Muscle layer of duodenum (tissue), 2 donors: ENCODE results near the gene PI4KA.
A peak's percentile ranks its signal among the peaks of the same experiment; 100 is the strongest.
"Not testable (repeated sequence)": the region's sequence is repeated elsewhere in the genome, so short reads cannot be mapped to it uniquely, and the experiment has no call there.

Source experiments
- H3K27ac ChIP-seq: one replicate; pipeline ENCODE4 v1.7.0; 2013; ENCODE audit warnings: mild to moderate bottlenecking, low read length
- H3K27me3 ChIP-seq: one replicate; pipeline ENCODE4 v1.7.0; 2013; ENCODE audit warnings: low read depth, mild to moderate bottlenecking, control low read depth, low read length
- H3K36me3 ChIP-seq, 2 donors: one replicate each; pipeline ENCODE4 v1.7.0; 2013; ENCODE audit warnings: low read length in 2 of 2, control low read depth in 1 of 2, mild to moderate bottlenecking in 1 of 2; ENCODE audit not compliant: insufficient read depth in 2 of 2, control insufficient read depth in 1 of 2
- H3K4me1 ChIP-seq, 2 donors: one replicate each; pipeline ENCODE4 v1.7.0; 2013; ENCODE audit warnings: low read length in 2 of 2, mild to moderate bottlenecking in 2 of 2, control low read depth in 1 of 2, moderate library complexity in 1 of 2; ENCODE audit not compliant: insufficient read depth in 2 of 2, control insufficient read depth in 1 of 2
- H3K4me3 ChIP-seq, 2 donors: one replicate each; pipeline ENCODE4 v1.7.0; 2013; ENCODE audit warnings: low read length in 2 of 2, low read depth in 1 of 2, mild to moderate bottlenecking in 1 of 2
- H3K9me3 ChIP-seq, 2 donors: one replicate each; pipeline ENCODE4 v1.7.0; 2013; ENCODE audit warnings: low read length in 2 of 2, control low read depth in 1 of 2, mild to moderate bottlenecking in 1 of 2; ENCODE audit not compliant: control insufficient read depth in 1 of 2
- donor health status: healthy.

Gene PI4KA

GRCh38 chr22:20858615-20859416 lies at the start of gene PI4KA, which contains the start of gene SNAP29:
TSS of gene PI4KA (minus strand) at chr22:20858811. CDS start at chr22:20858725, 86 bp downstream.
TSS of gene SNAP29 (plus strand) at chr22:20859007. CDS start at chr22:20859111, 104 bp downstream.
- Histone ChIP-seq H3K36me3 (peaks cover 3 to 5% of the 10 kb centered on the region in 2 donors), H3K9me3 (no peaks in the 10 kb centered on the region), H3K4me3 (peak within 1 kb of the TSS; percentile 90 to 92), H3K4me1 (peaks cover 18 to 29% of the 10 kb centered on the region in 2 donors), H3K27ac (peak within 1 kb of the TSS; percentile 60), H3K27me3 (no peaks in the 10 kb centered on the region)

DNA sequence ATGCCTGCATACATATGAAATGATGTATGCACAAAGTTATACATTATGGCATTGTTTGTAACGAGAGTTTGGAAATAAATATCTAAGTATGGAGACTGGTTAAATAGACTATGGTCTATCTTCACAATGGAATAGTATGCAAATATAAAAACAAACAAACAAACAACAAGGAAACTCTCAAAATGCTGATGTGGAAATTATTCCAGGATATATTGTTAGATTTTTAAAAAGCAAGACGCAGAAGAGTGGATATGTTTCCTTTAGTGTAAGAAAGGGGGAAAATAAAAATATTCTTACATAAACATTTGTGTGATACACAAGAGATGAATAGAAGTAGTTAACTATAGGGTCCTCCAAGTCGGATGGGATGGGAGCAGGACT lies 47.8 kb upstream of the PI4KA start:
- Histone ChIP-seq H3K27me3 (no peaks in the 10 kb centered on the region), H3K27ac (no peak overlapping the region), H3K9me3 (no peaks in the 10 kb centered on the region), H3K36me3 (no peaks in the 10 kb centered on the region), H3K4me3 (no peak overlapping the region), H3K4me1 (no peaks in the 10 kb centered on the region)

DNA sequence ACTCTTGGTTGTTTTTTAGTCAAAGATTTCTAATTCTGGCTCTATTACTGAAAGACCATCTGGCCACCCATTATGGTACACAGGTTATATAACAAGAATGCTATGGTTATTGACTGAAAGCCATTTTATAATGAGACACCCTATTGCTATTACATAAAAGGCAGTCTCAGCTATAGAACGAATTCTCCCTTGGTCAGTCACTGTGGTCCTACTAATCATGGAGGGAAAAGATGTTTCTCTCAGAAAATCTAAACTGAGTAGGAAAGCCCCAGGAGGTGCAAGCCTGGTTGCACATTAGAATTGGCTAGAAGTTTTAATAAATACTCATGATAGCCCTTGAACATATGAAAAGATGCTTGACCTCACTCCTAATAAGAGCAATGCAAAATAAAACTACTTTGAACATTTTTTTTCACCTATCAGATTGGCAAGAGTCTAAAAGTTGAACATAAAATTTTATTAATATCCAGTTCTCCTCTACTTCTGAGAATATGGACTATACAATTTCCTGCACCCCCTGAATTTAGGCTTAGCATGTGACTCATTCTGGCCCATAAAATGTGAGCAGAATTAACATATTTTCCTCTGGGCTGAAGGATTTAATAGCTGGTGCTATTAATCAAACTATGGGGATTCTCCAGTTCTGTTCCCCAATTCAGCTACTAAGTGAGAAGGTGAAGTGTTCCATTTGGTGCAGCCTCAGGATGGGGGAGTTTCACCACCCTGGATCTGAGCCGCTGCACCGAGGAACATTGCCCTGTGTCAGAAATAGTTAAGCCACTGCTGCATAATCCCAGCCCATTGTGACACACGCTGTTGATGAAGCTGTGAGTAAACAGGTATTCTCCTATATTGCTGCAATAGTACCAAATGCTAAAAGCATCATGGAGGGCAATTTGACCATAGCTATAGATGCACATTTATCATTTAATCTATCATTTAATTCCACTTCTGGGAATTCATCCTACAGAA lies 47.1 kb upstream of the PI4KA start:
- Histone ChIP-seq H3K9me3 (no peaks in the 10 kb centered on the region), H3K36me3 (no peaks in the 10 kb centered on the region), H3K27ac (no peak overlapping the region), H3K4me3 (no peak overlapping the region), H3K27me3 (no peaks in the 10 kb centered on the region), H3K4me1 (no peaks in the 10 kb centered on the region)

GRCh38 chr22:20904980-20905355 lies 46.4 kb upstream of the PI4KA start:
- no peaks in the 10 kb centered on the region for H3K4me1 ChIP-seq
- H3K27ac ChIP-seq = no peak overlapping the region
- no peaks in the 10 kb centered on the region for H3K36me3 ChIP-seq
- no peaks in the 10 kb centered on the region for H3K9me3 ChIP-seq
- no peaks in the 10 kb centered on the region for H3K27me3 ChIP-seq
- H3K4me3 ChIP-seq = no peak overlapping the region

DNA sequence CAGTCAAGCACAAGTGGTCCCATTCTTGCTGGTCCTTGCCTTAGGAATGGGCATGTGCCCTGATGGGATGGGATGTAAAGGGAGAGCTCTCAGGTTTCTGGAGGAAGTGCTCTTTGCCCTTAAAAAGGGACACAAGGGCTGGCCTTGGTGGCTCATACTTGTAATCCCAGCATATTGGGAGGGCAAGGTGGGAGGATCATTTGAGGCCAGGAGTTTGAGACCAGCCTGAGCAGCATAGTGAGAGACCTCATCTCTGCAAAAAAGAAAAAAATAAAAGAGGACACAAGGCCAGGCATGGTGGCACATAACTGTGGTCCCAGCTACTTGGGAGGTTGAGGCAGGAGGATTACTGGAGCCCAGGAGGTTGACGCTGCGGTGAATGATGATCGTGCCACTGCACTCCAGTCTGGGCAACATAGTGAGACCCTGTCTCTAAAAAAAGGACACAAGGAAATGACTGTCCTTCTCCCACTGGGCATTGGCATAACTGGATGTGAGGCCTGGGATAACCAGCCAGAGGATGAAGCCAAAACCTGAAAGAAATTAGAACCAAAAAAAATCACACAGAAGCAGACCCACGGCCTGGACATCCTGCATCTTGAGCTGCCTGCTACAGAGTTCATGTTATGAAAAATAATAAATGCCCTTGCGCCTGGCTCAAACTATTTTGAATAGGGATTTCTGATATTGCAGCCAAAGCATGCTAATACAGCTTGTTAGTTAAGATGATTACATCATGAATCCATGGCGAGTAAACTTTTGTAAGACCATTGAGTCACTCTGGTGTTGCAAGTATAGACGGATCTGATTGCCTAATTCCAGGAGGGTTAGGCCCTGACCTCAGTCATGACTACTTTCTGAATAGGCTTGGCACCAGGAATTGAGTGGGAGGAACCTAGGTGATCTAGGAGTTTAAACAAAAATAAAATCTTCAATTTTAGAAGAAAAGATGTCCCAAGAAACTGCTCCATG lies 45.7 kb upstream of the PI4KA start:
- Histone ChIP-seq H3K4me1 (no peaks in the 10 kb centered on the region), H3K9me3 (no peaks in the 10 kb centered on the region), H3K27me3 (no peaks in the 10 kb centered on the region), H3K36me3 (no peaks in the 10 kb centered on the region), H3K27ac (no peak overlapping the region), H3K4me3 (no peak overlapping the region)

DNA sequence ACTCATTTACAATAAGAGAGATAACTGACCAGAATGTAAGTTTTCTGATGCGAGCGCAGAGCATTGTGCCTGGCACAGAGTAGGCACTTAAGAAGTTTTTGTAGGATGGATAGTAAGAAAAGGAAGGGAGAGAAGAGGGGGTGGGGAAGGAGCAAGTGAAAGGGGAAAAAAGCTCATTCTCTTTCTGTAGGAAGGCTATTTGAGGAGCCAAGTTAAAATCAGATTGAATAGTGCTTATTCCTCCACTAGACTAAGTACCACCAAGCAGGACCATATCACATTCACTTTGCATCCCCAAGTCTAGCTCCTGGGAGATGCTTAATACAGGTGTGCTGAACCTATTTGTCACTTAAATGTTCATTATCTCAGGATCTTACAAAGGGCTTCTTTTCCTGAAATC lies 44.5 kb upstream of the PI4KA start:
- no peak overlapping the region for H3K27ac ChIP-seq
- H3K9me3 ChIP-seq = no peaks in the 10 kb centered on the region
- no peaks in the 10 kb centered on the region for H3K27me3 ChIP-seq
- H3K36me3 ChIP-seq = no peaks in the 10 kb centered on the region
- no peak overlapping the region for H3K4me3 ChIP-seq
- no peaks in the 10 kb centered on the region for H3K4me1 ChIP-seq

- H3K36me3 ChIP-seq, H3K4me3 ChIP-seq, H3K9me3 ChIP-seq, H3K4me1 ChIP-seq, H3K27me3 ChIP-seq, H3K27ac ChIP-seq: not testable (repeated sequence)
Measured at GRCh38 chr22:20901093-20902033, 42.8 kb upstream of the PI4KA start.

GRCh38 chr22:20899827-20900423 lies 41.3 kb upstream of the PI4KA start:
- H3K4me1 ChIP-seq = no peaks in the 10 kb centered on the region
- no peaks in the 10 kb centered on the region for H3K27me3 ChIP-seq
- no peak overlapping the region for H3K4me3 ChIP-seq
- no peaks in the 10 kb centered on the region for H3K36me3 ChIP-seq
- H3K27ac ChIP-seq = no peak overlapping the region
- H3K9me3 ChIP-seq = no peaks in the 10 kb centered on the region

DNA sequence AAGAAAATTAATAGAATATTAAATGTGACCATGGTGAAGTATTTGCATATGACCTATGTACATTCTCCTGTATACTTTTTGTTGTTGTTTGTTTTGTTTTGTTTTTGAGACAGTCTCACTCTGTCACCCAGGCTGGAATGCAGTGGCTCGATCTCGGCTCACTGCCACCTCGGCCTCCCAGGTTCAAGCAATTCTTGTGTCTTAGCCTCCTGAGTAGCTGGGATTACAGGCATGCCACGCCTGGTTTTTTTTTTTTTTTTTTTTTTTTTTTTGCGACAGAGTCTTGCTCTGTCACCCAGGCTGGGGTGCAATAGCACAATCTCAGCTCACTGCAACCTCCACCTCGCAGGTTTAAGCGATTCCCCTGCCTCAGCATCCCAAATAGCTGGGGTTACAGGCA lies 39.1 kb upstream of the PI4KA start:
- H3K4me3 ChIP-seq, H3K4me1 ChIP-seq, H3K27ac ChIP-seq, H3K9me3 ChIP-seq, H3K27me3 ChIP-seq, H3K36me3 ChIP-seq: not testable (repeated sequence)

DNA sequence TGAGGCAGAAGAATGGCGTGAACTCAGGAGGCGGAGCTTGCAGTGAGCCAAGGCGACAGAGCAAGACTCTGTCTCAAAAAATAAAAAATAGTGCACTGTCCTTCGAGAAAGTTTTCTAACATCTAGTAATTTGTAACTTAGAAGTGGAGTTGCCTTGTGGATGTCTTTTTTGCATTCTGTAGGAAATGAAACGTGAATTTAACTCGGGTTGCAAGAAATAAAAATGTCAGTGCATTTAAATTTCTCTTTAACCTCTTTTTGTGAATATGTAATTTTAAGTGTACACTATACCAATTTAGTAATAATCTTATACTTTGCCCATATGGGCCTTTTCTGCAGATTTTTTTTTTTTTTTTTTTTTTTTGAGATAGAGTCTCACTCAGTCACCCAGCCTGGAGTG lies 32.4 kb upstream of the PI4KA start:
- Histone ChIP-seq H3K27ac (no peak overlapping the region), H3K36me3 (peaks cover 22 to 29% of the 10 kb centered on the region in 2 donors), H3K4me1 (no peaks in the 10 kb centered on the region), H3K9me3 (no peaks in the 10 kb centered on the region), H3K4me3 (no peak overlapping the region), H3K27me3 (no peaks in the 10 kb centered on the region)
